Measurements from ENCODE around the gene PPP6R2.
"Not testable (repeated sequence)": the region's sequence is repeated elsewhere in the genome, so short reads cannot be mapped to it uniquely, and the experiment has no call there.

The PPP6R2 gene

GRCh38 chr22:50403701-50404101 is 60.6 kb downstream of the PPP6R2 start:
- DNase-seq, result no peak

- no peak for DNase-seq
These were observed 63.5 kb downstream of the PPP6R2 start for GRCh38 chr22:50406416-50407170.

- no peak for DNase-seq
These were observed 65.2 kb downstream of the PPP6R2 start for GRCh38 chr22:50408311-50408710.

- DNase-seq, result not testable (repeated sequence)
These were observed 65.8 kb downstream of the PPP6R2 start for GRCh38 chr22:50408954-50409353.

GRCh38 chr22:50414476-50415248 is 71.5 kb downstream of the PPP6R2 start:
- DNase-seq, result no peak

GRCh38 chr22:50415426-50415825 is 72.3 kb downstream of the PPP6R2 start:
- DNase-seq, result no peak

- no peak for DNase-seq
These were observed 73.9 kb downstream of the PPP6R2 start for GRCh38 chr22:50416996-50417395.

- no peak for DNase-seq
These were observed 74.5 kb downstream of the PPP6R2 start for GRCh38 chr22:50417411-50418210.

GRCh38 chr22:50418624-50419023 is 75.5 kb downstream of the PPP6R2 start:
- DNase-seq, result no peak

- DNase-seq, result no peak
These were observed 76.0 kb downstream of the PPP6R2 start for GRCh38 chr22:50419116-50419515.

- no peak for DNase-seq
These were observed 76.9 kb downstream of the PPP6R2 start for GRCh38 chr22:50420015-50420414.

- no peak for DNase-seq
These were observed 77.5 kb downstream of the PPP6R2 start for GRCh38 chr22:50420581-50420980.

GRCh38 chr22:50422046-50422445 is 78.9 kb downstream of the PPP6R2 start:
- DNase-seq, result no peak

- no peak for DNase-seq
These were observed 80.1 kb downstream of the PPP6R2 start for GRCh38 chr22:50422961-50423815.

- DNase-seq, result no peak
These were observed 80.8 kb downstream of the PPP6R2 start for GRCh38 chr22:50423956-50424355.

GRCh38 chr22:50425179-50425916 is 82.2 kb downstream of the PPP6R2 start:
- no peak for DNase-seq

- DNase-seq, result no peak
These were observed 89.2 kb downstream of the PPP6R2 start for GRCh38 chr22:50432131-50432876.

GRCh38 chr22:50432877-50433510 is 89.9 kb downstream of the PPP6R2 start:
- not testable (repeated sequence) for DNase-seq

- DNase-seq, result no peak
These were observed 91.7 kb downstream of the PPP6R2 start for GRCh38 chr22:50434849-50435248.

GRCh38 chr22:50435291-50436014 is 92.3 kb downstream of the PPP6R2 start:
- DNase-seq, result no peak

Data from NK-92 treated with Interleukin-12 subunit alpha and Interleukin-12 subunit beta, amount 100 ng/mL, for 24 hours (cell line).